ENCODE results near the gene FAM9C.

- TF ChIP-seq ZNF436 (CRISPR knock-in tag; IDR thresholded peaks at IDR 0.05) (no peak), PYGO2 (tag; IDR thresholded peaks at IDR 0.05) (no peak), SNIP1 (IDR thresholded peaks at IDR 0.05; ENCODE audit: low read depth) (no peak), HDAC6 (IDR thresholded peaks at IDR 0.05; ENCODE audit: low read depth, low read length) (no peak), SIN3A (IDR thresholded peaks at IDR 0.05; ENCODE audit: borderline replicate concordance in 2 of 2, control insufficient read depth in 1 of 2, low read depth in 2 of 2, low read length in 2 of 2) (no peak), MLX (CRISPR knock-in tag; conservative IDR thresholded peaks at IDR 0.05) (no peak), HCFC1 (IDR thresholded peaks at IDR 0.05; ENCODE audit: low read depth, low read length) (no peak), SMAD1 (IDR thresholded peaks at IDR 0.05; ENCODE audit: low read depth, low read length, partially characterized antibody) (no peak)
Observed at GRCh38 chrX:13036896-13037295, 7.5 kb downstream of the FAM9C start.
